GM18505 (cell line): ENCODE measurements around the gene CNTF.

ENCODE experiments used
- ATAC-seq: cut with Tn5 transposase; IDR thresholded peaks from one replicate; pipeline ENCODE4 v1.9.1; 2021; ENCODE audit not compliant: unreplicated experiment
- POLR2A ChIP-seq: IDR thresholded peaks from 4 replicates; pipeline ENCODE4 v1.6.1; 2011; ENCODE audit warnings: borderline replicate concordance; ENCODE audit not compliant: insufficient read depth, insufficient read length; ENCODE audit errors: extremely low read depth

The CNTF gene

DNA sequence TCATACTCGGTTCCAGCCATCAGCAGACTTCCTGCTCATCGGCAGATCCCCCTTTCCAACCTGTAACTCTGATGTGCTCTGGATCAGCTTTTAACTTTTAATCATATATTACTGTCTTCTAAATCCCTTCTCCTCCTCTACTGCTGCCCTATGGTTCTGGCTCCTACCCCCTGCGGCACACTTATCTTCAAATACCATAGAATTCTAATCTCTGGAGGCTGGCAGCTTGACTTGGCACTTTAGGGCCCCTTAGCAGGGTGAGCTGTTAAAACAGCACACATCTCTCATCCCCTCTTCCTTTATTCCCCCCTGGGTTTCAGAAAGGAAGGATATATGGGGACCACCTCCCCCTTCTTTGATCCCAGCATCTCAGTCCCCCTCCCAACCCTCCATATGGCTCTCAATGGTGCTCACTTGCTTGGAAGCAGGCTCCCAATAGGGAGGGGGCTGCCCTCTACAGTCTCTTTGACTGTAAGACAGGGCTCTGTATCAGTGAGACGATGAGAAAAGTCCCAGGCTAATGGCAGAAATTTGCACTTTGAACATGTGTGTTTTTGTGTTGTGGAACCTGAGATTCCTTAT lies 4.4 kb upstream of the CNTF start:
- no peak for ATAC-seq
- TF ChIP-seq POLR2A: no peak

- no peak for TF ChIP-seq POLR2A
- ATAC-seq: no peak
Measured at GRCh38 chr11:58621586-58622262, 741 bp upstream of the CNTF start.

DNA sequence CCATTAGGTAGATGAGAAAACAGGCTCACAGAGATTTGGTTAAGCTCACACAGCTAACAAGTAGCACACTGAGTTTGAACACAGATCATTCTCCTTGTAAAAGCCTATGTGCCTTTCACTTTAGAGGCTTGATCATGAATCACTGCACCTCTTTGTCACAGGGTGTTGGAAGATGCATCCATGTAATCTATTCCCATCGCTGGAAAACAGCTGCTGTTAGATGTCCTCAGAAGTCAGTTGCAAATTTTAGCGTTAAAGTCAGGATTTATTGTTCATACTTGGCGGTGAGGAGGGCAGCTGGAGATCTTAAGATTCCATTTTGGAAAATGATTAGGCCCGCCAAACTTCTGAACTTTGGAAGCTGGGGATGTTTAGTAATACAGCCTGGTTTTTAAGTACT lies 2.6 kb downstream of the CNTF start:
- TF ChIP-seq POLR2A: no peak
- no peak for ATAC-seq

DNA sequence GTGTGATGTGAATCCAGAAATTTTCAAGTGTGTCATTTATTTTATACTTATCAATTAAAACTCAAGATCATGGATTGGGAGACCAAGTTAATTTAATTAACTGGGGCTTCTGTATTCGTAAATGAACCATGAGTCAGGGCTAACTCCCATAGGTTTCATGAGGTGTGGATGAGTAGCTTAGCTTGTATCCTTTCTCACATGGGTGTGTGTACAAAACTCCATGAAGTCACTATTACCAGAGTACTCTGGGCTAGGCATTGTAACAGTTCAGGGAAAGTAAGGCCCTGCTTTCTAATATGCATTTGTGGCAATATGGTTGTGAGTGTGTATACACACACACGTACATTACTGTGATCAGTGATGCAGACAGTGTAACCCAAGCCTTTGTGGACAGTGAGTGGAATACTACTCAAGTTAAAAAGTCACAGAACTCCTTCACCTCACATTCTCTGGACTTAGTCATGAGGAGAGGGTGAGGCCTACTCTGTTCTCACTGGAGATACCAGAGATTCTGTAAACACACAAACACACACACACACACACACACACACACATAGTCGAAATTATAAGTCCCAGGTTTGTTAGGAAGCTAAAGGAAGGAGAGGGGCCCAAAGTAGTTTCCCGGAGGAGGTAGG lies 3.5 kb downstream of the CNTF start:
- no peak for TF ChIP-seq POLR2A

GRCh38 chr11:58626934-58627483 lies 4.5 kb downstream of the CNTF start:
- no peak for TF ChIP-seq POLR2A
- no peak for ATAC-seq

More for the DNA sequence above, 3.5 kb downstream of the CNTF start:
- no peak for ATAC-seq

DNA sequence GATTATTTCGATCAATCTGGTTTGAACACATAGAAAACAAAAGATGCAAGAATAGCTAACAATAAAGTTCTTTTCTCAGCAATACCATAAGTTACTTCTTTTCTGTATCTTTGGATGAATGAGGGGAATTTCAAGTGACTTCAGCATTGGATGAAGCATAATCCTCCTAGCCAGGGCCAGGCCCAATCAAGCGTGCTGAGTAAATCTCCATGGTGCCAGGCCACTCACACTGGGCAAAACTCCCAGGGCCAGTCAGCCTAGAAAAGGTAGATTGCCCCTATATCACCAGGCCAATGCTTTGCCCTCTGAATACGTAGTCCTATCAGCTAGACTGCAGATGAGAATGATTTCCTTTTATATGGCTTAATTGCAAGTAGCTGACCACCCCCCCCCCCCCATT lies 6.0 kb downstream of the CNTF start:
- no peak for ATAC-seq
- TF ChIP-seq POLR2A: no peak

- no peak for TF ChIP-seq POLR2A
- ATAC-seq: no peak
Measured at GRCh38 chr11:58629857-58630256, 7.4 kb downstream of the CNTF start.

GRCh38 chr11:58631378-58631777 lies 8.9 kb downstream of the CNTF start:
- no peak for ATAC-seq

DNA sequence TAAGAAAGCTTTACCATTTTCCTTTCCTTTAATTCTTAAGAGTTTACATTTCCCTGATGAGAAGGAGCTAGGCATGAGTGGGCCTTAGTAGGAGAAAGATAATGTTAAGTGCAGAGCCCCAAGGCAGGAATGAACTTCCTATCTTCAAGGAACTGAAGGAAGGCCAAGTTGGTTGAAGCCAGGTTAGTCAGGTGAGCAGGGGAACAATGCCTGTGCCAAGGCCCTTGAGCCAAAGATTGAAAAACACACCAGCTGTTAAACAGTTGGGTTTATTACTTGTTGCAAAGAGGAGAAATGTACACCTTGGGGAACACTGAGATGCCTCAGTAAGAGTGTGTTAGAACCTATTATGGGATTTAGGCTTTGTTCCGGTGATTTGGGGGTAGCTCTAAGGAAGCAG lies 10.0 kb downstream of the CNTF start:
- no peak for ATAC-seq
- TF ChIP-seq POLR2A: no peak

More at GRCh38 chr11:58631378-58631777, 8.9 kb downstream of the CNTF start:
- TF ChIP-seq POLR2A: no peak

- TF ChIP-seq POLR2A: no peak
Measured at GRCh38 chr11:58636587-58636986, 14.1 kb downstream of the CNTF start.

GRCh38 chr11:58637371-58637770 lies 14.9 kb downstream of the CNTF start:
- no peak for TF ChIP-seq POLR2A
- ATAC-seq: no peak

More at GRCh38 chr11:58636587-58636986, 14.1 kb downstream of the CNTF start:
- no peak for ATAC-seq

- TF ChIP-seq POLR2A: no peak
- ATAC-seq: no peak
Measured at GRCh38 chr11:58639103-58639502, 16.6 kb downstream of the CNTF start.

DNA sequence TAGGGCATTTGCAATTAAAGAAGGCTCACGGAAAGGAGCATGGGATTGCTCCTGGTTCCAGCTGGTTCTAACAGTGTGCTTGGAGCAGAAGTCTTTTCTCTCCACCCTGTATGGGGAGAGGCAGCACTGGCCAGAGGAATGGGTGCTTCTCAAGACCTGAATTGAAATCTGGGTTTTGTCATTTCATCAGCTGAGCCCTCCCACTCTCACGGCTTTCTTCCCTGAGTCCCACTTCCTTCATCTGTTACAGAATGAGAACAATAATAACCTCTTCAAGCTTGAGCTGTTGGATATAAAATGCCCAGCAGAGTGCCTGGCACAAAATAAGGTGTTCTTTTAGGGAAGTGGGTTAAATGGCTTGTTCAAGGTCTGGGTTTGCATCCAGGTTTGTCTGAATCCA lies 17.2 kb downstream of the CNTF start:
- no peak for TF ChIP-seq POLR2A
- no peak for ATAC-seq
